ENCODE results near the gene PLOD2.

Gene PLOD2

GRCh38 chr3:146040630-146041029 is 120.4 kb downstream of the PLOD2 start:
- TF ChIP-seq ZNF274 (IDR thresholded peaks at IDR 0.05; ENCODE audit: low read depth, low read length), result no peak
- no peak overlapping the region for H3K4me3 ChIP-seq (ENCODE audit: low read length)

- no peak for TF ChIP-seq ZNF274 (IDR thresholded peaks at IDR 0.05; ENCODE audit: low read depth, low read length)
- no peak overlapping the region for H3K4me3 ChIP-seq (ENCODE audit: low read length)
Measured at GRCh38 chr3:146037697-146038096, 123.3 kb downstream of the PLOD2 start.

- no peak overlapping the region for H3K4me3 ChIP-seq (ENCODE audit: low read length)
- TF ChIP-seq ZNF274 (IDR thresholded peaks at IDR 0.05; ENCODE audit: low read depth, low read length), result no peak
Measured at GRCh38 chr3:146036281-146036680, 124.7 kb downstream of the PLOD2 start.

- no peak for TF ChIP-seq ZNF274 (IDR thresholded peaks at IDR 0.05; ENCODE audit: low read depth, low read length)
Measured at GRCh38 chr3:146035366-146035765, 125.6 kb downstream of the PLOD2 start.

GRCh38 chr3:146033950-146034349 is 127.0 kb downstream of the PLOD2 start:
- TF ChIP-seq ZNF274 (IDR thresholded peaks at IDR 0.05; ENCODE audit: low read depth, low read length), result no peak
- H3K4me3 ChIP-seq (ENCODE audit: low read length), result no peak overlapping the region

More at GRCh38 chr3:146035366-146035765, 125.6 kb downstream of the PLOD2 start:
- H3K4me3 ChIP-seq (ENCODE audit: low read length), result no peak overlapping the region

GRCh38 chr3:146026547-146026946 is 134.4 kb downstream of the PLOD2 start:
- TF ChIP-seq ZNF274 (IDR thresholded peaks at IDR 0.05; ENCODE audit: low read depth, low read length), result no peak
- no peak overlapping the region for H3K4me3 ChIP-seq (ENCODE audit: low read length)

GRCh38 chr3:146024260-146024659 is 136.7 kb downstream of the PLOD2 start:
- no peak for TF ChIP-seq ZNF274 (IDR thresholded peaks at IDR 0.05; ENCODE audit: low read depth, low read length)
- H3K4me3 ChIP-seq (ENCODE audit: low read length), result no peak overlapping the region

GRCh38 chr3:146020969-146021368 is 140.0 kb downstream of the PLOD2 start:
- TF ChIP-seq ZNF274 (IDR thresholded peaks at IDR 0.05; ENCODE audit: low read depth, low read length), result no peak
- no peak overlapping the region for H3K4me3 ChIP-seq (ENCODE audit: low read length)

GRCh38 chr3:146019508-146019907 is 141.5 kb downstream of the PLOD2 start:
- no peak for TF ChIP-seq ZNF274 (IDR thresholded peaks at IDR 0.05; ENCODE audit: low read depth, low read length)
- H3K4me3 ChIP-seq (ENCODE audit: low read length), result no peak overlapping the region

Data from GM08714 (cell line).